HepG2 (cell line): ENCODE results near the gene CR2. TPM values are rescaled to one million over a fixed set of nuclear protein-coding genes. Genes with fewer than 3 reads are reported as not detected.

Source experiments
- ATAC-seq: fragments of 200-7000 bp; cut with Tn5 transposase; 3 replicates; pipeline ENCODE4 v1.9.1; 2020; ENCODE audit warnings: mild to moderate bottlenecking, moderate library complexity
- BruUV-seq: library from RNA; stranded (reverse); fragments of 400-500 nt; replicated peaks from 2 replicates; lab custom pipeline; 2021; lab: Mats Ljungman, UMichigan
- CTCF ChIA-PET: fragments of 300-600 bp; formaldehyde crosslinking; extraction: SDS; loops from one replicate; lab custom pipeline; 2021; ENCODE audit warnings: low total read pairs, inconsistent platforms, low intra/inter-chr PET ratio; lab: Yijun Ruan, JAX
- POLR2A ChIA-PET: fragments of 350-600 bp; sonication (Branson Sonifier 250); formaldehyde crosslinking; loops from one replicate; lab custom pipeline; 2020; ENCODE audit warnings: antibody characterized with exemption, inconsistent platforms; lab: Yijun Ruan, JAX
- DNase-seq: peaks from one replicate; pipeline ENCODE4 v3.0.0-alpha.2; 2015; ENCODE audit warnings: low spot score
- FAIRE-seq: peaks from 3 replicates; lab custom pipeline; 2011; peaks lifted over from hg19 to GRCh38; lab: Jason Lieb, UNC
- H2AFZ ChIP-seq: one replicate; pipeline ENCODE4 v1.6.1; 2011; ENCODE audit warnings: low read length, inconsistent platforms
- H3K27ac ChIP-seq: fragments of 300-600 bp; 3 replicates; pipeline ENCODE4 v1.8.0; 2011; ENCODE audit warnings: mixed run types, mild to moderate bottlenecking, mixed read lengths, low read length, inconsistent platforms; ENCODE audit not compliant: insufficient read depth; ENCODE audit errors: extremely low read length
- H3K27me3 ChIP-seq, 2 experiments: fragments of 200-600 bp in 1 of 2; 2 replicates in 1 of 2; 3 replicates in 1 of 2; pipeline versions ENCODE4 v1.6.0 to v1.8.0; 2011; ENCODE audit warnings: low read length in 2 of 2, mild to moderate bottlenecking in 2 of 2, moderate library complexity in 2 of 2, inconsistent platforms in 1 of 2; ENCODE audit not compliant: insufficient read depth in 2 of 2, control insufficient read depth in 1 of 2
- H3K36me3 ChIP-seq, 2 experiments: fragments of 200-600 bp in 1 of 2; replicated peaks in 1 of 2; 2 replicates in 1 of 2; 3 replicates in 1 of 2; pipeline versions ENCODE4 v1.5.1 to v1.8.0; 2011; ENCODE audit warnings: low read length in 2 of 2, inconsistent platforms in 1 of 2; ENCODE audit not compliant: insufficient read depth in 2 of 2, control insufficient read depth in 1 of 2
- H3K4me1 ChIP-seq: 2 replicates; pipeline ENCODE4 v1.5.1; 2012; ENCODE audit warnings: low read length, inconsistent platforms; ENCODE audit not compliant: insufficient read depth
- H3K4me2 ChIP-seq: 2 replicates; pipeline ENCODE4 v1.6.0; 2011; ENCODE audit warnings: low read depth, low read length, inconsistent platforms
- H3K4me3 ChIP-seq, 3 experiments: fragments of 200-600 bp in 1 of 3; sonication (generic), shearing (Covaris generic) in 1 of 3; replicated peaks in 1 of 3; 2 replicates each; pipeline ENCODE4 v1.5.1; 2011 to 2016; ENCODE audit warnings: low read length in 3 of 3, inconsistent platforms in 2 of 3, low read depth in 2 of 3, mild to moderate bottlenecking in 2 of 3, control low read depth in 1 of 3, mixed read lengths in 1 of 3; ENCODE audit not compliant: insufficient read depth in 1 of 3
- H3K79me2 ChIP-seq: one replicate; pipeline ENCODE4 v1.6.1; 2011; ENCODE audit warnings: low read length, inconsistent platforms; ENCODE audit not compliant: insufficient read depth
- H3K9ac ChIP-seq: 2 replicates; pipeline ENCODE4 v1.6.0; 2011; ENCODE audit warnings: mild to moderate bottlenecking, low read depth, low read length, inconsistent platforms; ENCODE audit not compliant: insufficient read depth
- H3K9me3 ChIP-seq: 2 replicates; pipeline ENCODE4 v1.5.1; 2012; ENCODE audit warnings: mild to moderate bottlenecking, low read length
- H4K20me1 ChIP-seq: 2 replicates; pipeline ENCODE4 v1.6.0; 2011; ENCODE audit warnings: inconsistent platforms, mild to moderate bottlenecking, low read length, moderate library complexity; ENCODE audit not compliant: insufficient read depth
- ATAD3A ChIP-seq: sonication (generic); formaldehyde crosslinking; IDR thresholded peaks from 2 replicates; pipeline ENCODE4 v1.4.0; 2020; ENCODE audit warnings: missing genetic modification reagents
- CC2D1A ChIP-seq: sonication (generic); formaldehyde crosslinking; IDR thresholded peaks from 2 replicates; pipeline ENCODE4 v1.8.1; 2023; ENCODE audit warnings: mild to moderate bottlenecking, missing genetic modification reagents
- IRX3 ChIP-seq: sonication (generic); formaldehyde crosslinking; IDR thresholded peaks from 2 replicates; pipeline ENCODE4 v1.8.1; 2023; ENCODE audit warnings: mild to moderate bottlenecking, low read depth, missing genetic modification reagents, borderline replicate concordance
- ISL2 ChIP-seq: sonication (generic); formaldehyde crosslinking; IDR thresholded peaks from 2 replicates; pipeline ENCODE4 v1.5.0; 2020; ENCODE audit warnings: missing genetic modification reagents
- ZGPAT ChIP-seq: IDR thresholded peaks from 2 replicates; pipeline ENCODE4 v1.6.1; 2016; ENCODE audit warnings: mild to moderate bottlenecking
- ZNF513 ChIP-seq: sonication (generic); formaldehyde crosslinking; conservative IDR thresholded peaks from 2 replicates; pipeline ENCODE4 v1.5.0; 2020; ENCODE audit warnings: missing genetic modification reagents
- ZNF577 ChIP-seq: sonication (generic); formaldehyde crosslinking; IDR thresholded peaks from 2 replicates; pipeline ENCODE4 v1.4.0; 2020; ENCODE audit warnings: mild to moderate bottlenecking, low read depth, missing genetic modification reagents, borderline replicate concordance
- ZNF614 ChIP-seq: IDR thresholded peaks from 2 replicates; pipeline ENCODE4 v1.6.1; 2018; ENCODE audit warnings: missing biosample characterization, missing genetic modification reagents, inconsistent platforms, borderline replicate concordance
- ZSCAN20 ChIP-seq: sonication (generic); formaldehyde crosslinking; IDR thresholded peaks from 2 replicates; pipeline ENCODE4 v1.4.0; 2020; ENCODE audit warnings: missing genetic modification reagents, mild to moderate bottlenecking, borderline replicate concordance
- WGBS: methylation state at CpG from one replicate; pipeline ENCODE4 v1.1.6; 2017; ENCODE audit warnings: low lambda C conversion rate; 5-methylcytosine and 5-hydroxymethylcytosine counted together
- in situ Hi-C: cut with HindIII; loops from 2 replicates; pipeline ENCODE4 v1.10.0; 2017; ENCODE audit warnings: low pct_unique_long_range_greater_than_20kb; ENCODE audit not compliant: extremely low pct_ligation_motif_present
- intact Hi-C: fragments of 100-400 bp; cut with micrococcal nuclease; formaldehyde crosslinking; loops from one replicate; pipeline ENCODE4 v1.10.0; 2022; ENCODE audit not compliant: unreplicated experiment
- polyA plus RNA-seq, 8 experiments: library from polyadenylated mRNA; depleted of rRNA in 3 of 8; stranded (reverse) in 7 of 8; unstranded in 1 of 8; fragments of >200 nt; fragmentation: Illumina TruSeq in 4 of 8; extraction: Trizol in 4 of 8; gene quantifications; 2 replicates each; pipeline versions ENCODE4 v1.2.1 to v1.2.3, GENCODE V29; 2011 to 2016; ENCODE audit warnings: low read depth in 4 of 8, missing spikeins in 1 of 8, mixed read lengths in 1 of 8; ENCODE audit not compliant: insufficient read depth in 1 of 8
- total RNA-seq, 5 experiments: library from RNA; depleted of rRNA; stranded (reverse); fragments of >200 nt; fragmentation: Illumina TruSeq; extraction: Trizol; gene quantifications; 2 replicates each; pipeline ENCODE4 v1.2.3, GENCODE V29; 2016; ENCODE audit warnings: low read depth in 1 of 5

The CR2 gene
- total and polyA plus RNA-seq, 2 of the 13 experiments (the other 11 are each of a cell fraction or from before 2014, with no cell fraction given) = not detected

DNA sequence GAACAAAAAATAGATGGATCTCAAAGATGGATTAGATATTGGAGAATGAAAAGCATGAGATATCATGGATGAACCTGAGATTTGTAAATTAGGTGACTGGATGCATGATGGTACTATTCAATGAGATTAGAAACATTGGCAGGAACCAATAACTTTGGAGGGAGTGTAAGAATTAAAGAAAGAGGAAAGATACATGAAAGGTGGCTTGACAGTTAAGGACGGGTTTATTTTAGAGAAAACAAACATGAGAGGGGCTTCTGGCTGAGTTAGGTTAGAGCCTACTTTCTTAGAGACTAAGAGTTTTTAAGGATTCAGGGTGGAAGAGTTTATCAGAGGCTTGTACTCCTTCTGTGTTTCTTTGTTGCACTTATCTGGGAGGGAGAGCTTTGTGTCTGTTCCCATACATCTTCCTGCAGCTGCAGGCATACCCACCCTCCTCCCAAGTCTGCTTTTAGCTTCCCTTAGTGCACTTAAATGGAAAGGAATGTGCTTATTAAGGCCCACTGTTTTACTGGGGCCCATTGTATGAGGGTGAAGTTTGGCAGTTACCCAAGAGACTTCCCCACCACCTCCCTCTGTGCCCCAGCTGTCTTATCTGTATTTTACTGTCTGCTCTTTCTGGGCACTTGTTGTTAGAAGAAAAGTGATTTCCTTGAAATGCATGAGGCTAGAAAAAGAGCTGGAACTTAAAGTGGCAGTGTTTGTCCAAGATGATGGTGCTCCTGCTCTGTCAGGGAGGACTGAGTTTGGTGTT, 26.1 kb upstream of the CR2 start:
- Histone ChIP-seq H3K4me3 (no peak overlapping the region), H3K9me3 (no peaks in the 10 kb centered on the region), H3K79me2 (no peaks in the 10 kb centered on the region), H3K4me1 (no peaks in the 10 kb centered on the region), H3K27ac (no peak overlapping the region), H2AFZ (no peak overlapping the region), H3K4me2 (no peak overlapping the region), H3K27me3 (0 out of 5 replicates have a peak, but pooled peaks cover 0 to 3% of the 10 kb centered on the region in 2 experiments), H3K9ac (no peak overlapping the region), H3K36me3 (no peaks in the 10 kb centered on the region), H4K20me1 (no peaks in the 10 kb centered on the region)
- no TSS peak for BruUV-seq
- CTCF ChIA-PET = no interaction called here
- in situ Hi-C loops (no loop called here), intact Hi-C loops (no loop called here)
- TF ChIP-seq ZSCAN20 (CRISPR knock-in tag) (no peak), ZNF614 (CRISPR knock-in tag) (no peak), CC2D1A (CRISPR knock-in tag) (no peak), ATAD3A (no peak), IRX3 (CRISPR knock-in tag) (no peak), ZGPAT (CRISPR knock-in tag) (no peak), ZNF513 (no peak), ISL2 (CRISPR knock-in tag) (no peak), ZNF577 (no peak)
- DNase-seq (no peak), FAIRE-seq (no peak), ATAC-seq (no peak)
- POLR2A ChIA-PET = no interaction called here
- 0% methylated on average over 1 of the region's 1 CpG for WGBS
